Neutrophil (primary cell): ENCODE measurements around the gene YPEL2.
"Not testable (repeated sequence)": the region's sequence is repeated elsewhere in the genome, so short reads cannot be mapped to it uniquely, and the experiment has no call there.

Experiments
- H3K27ac ChIP-seq: fragments of 200-600 bp; sonication (generic); 2 replicates; pipeline ENCODE4 v1.5.1; 2016; ENCODE audit warnings: mild to moderate bottlenecking, moderate library complexity
- H3K27me3 ChIP-seq: fragments of 200-600 bp; sonication (generic); 2 replicates; pipeline ENCODE4 v1.6.0; 2016; ENCODE audit warnings: mild to moderate bottlenecking
- H3K36me3 ChIP-seq: fragments of 200-600 bp; sonication (generic); 2 replicates; pipeline ENCODE4 v1.5.1; 2017
- H3K4me1 ChIP-seq, 2 experiments: fragments of 200-600 bp in 1 of 2; sonication (generic) in 1 of 2; 1 replicate in 1 of 2; 2 replicates in 1 of 2; pipeline versions ENCODE4 v1.5.1 to v1.6.1; 2013 to 2016; ENCODE audit warnings: low read depth in 1 of 2, low read length in 1 of 2, mild to moderate bottlenecking in 1 of 2, moderate library complexity in 1 of 2; ENCODE audit not compliant: control insufficient read depth in 1 of 2, insufficient read depth in 1 of 2
- H3K4me3 ChIP-seq, 2 experiments: fragments of 200-600 bp in 1 of 2; sonication (generic) in 1 of 2; 1 replicate in 1 of 2; 2 replicates in 1 of 2; pipeline ENCODE4 v1.5.1; 2013 to 2016; ENCODE audit warnings: low read depth in 1 of 2, low read length in 1 of 2, mild to moderate bottlenecking in 1 of 2, moderate library complexity in 1 of 2
- H3K9me3 ChIP-seq: fragments of 200-600 bp; sonication (generic); 2 replicates; pipeline ENCODE4 v1.5.1; 2016
- TF ChIP-seq, protein P1 (sequence below): fragments of 200-600 bp; sonication (generic); IDR thresholded peaks from 2 replicates; pipeline ENCODE4 v1.5.1; 2016; ENCODE audit warnings: antibody characterized with exemption

YPEL2 gene

GRCh38 chr17:59304811-59305210 lies 26.6 kb upstream of the YPEL2 start:
- TF ChIP-seq, protein P1, sequence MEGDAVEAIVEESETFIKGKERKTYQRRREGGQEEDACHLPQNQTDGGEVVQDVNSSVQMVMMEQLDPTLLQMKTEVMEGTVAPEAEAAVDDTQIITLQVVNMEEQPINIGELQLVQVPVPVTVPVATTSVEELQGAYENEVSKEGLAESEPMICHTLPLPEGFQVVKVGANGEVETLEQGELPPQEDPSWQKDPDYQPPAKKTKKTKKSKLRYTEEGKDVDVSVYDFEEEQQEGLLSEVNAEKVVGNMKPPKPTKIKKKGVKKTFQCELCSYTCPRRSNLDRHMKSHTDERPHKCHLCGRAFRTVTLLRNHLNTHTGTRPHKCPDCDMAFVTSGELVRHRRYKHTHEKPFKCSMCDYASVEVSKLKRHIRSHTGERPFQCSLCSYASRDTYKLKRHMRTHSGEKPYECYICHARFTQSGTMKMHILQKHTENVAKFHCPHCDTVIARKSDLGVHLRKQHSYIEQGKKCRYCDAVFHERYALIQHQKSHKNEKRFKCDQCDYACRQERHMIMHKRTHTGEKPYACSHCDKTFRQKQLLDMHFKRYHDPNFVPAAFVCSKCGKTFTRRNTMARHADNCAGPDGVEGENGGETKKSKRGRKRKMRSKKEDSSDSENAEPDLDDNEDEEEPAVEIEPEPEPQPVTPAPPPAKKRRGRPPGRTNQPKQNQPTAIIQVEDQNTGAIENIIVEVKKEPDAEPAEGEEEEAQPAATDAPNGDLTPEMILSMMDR, result no peak
- H3K27me3 ChIP-seq, result no peaks in the 10 kb centered on the region

GRCh38 chr17:59310263-59310920 lies 21.1 kb upstream of the YPEL2 start:
- Histone ChIP-seq H3K4me3 (no peak overlapping the region), H3K9me3 (no peaks in the 10 kb centered on the region), H3K36me3 (no peaks in the 10 kb centered on the region), H3K4me1 (no peaks in the 10 kb centered on the region), H3K27me3 (no peaks in the 10 kb centered on the region), H3K27ac (no peak overlapping the region)
- TF ChIP-seq, protein P1, result no peak

More at GRCh38 chr17:59304811-59305210, 26.6 kb upstream of the YPEL2 start:
- no peaks in the 10 kb centered on the region for H3K36me3 ChIP-seq
- no peaks in the 10 kb centered on the region for H3K4me1 ChIP-seq
- H3K9me3 ChIP-seq, result no peaks in the 10 kb centered on the region
- no peak overlapping the region for H3K27ac ChIP-seq
- H3K4me3 ChIP-seq, result no peak overlapping the region

DNA sequence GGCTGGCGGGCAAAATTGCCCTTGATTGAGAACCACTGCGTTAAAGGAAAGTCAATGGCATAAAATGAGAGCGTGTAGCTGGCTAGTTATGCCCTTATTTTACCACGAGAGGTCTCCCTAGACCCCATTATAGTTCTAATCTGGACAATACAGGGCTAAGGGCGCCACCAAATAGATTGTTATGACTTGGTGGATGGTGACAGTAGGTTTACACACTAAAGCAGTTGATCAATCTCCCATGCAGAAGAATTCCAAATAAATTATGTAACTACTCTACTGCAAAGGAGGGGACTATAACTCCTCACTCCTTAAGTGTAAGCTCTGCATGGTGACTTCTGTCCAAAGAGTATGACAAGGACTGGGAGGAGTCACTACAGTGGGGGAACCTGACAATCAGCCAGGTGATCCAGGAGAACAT lies 20.4 kb upstream of the YPEL2 start:
- Histone ChIP-seq H3K27ac (no peak overlapping the region), H3K36me3 (no peaks in the 10 kb centered on the region), H3K4me3 (no peak overlapping the region), H3K27me3 (no peaks in the 10 kb centered on the region), H3K4me1 (no peaks in the 10 kb centered on the region), H3K9me3 (no peaks in the 10 kb centered on the region)
- TF ChIP-seq, protein P1, result peak; percentile 79

- not testable (repeated sequence) for H3K27me3 ChIP-seq, H3K36me3 ChIP-seq, H3K4me3 ChIP-seq, H3K4me1 ChIP-seq, H3K27ac ChIP-seq, H3K9me3 ChIP-seq
These were observed 19.9 kb upstream of the YPEL2 start for GRCh38 chr17:59311521-59311920.

DNA sequence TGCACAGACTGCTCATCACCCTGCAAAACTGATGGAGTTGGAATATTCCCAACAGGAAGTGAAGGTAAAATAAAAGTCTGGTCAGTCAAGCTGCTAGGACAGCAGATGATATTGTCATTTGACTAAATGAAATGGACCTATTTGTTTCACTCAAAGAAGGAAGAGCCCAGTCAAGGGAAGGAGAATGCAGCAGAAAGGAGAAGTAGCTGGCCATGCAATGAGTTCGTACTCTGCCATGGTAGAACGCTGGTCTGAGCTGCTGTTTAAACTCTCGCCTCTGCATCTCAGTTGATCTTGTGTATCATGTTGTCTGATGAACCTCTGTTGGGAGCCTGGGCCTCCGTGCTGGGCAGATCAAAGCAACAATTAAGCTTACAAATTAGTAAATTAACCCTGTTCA lies 15.6 kb upstream of the YPEL2 start:
- TF ChIP-seq, protein P1, result no peak
- Histone ChIP-seq H3K27ac (no peak overlapping the region), H3K36me3 (no peaks in the 10 kb centered on the region), H3K4me3 (no peak overlapping the region), H3K27me3 (no peaks in the 10 kb centered on the region), H3K4me1 (no peaks in the 10 kb centered on the region), H3K9me3 (no peaks in the 10 kb centered on the region)

DNA sequence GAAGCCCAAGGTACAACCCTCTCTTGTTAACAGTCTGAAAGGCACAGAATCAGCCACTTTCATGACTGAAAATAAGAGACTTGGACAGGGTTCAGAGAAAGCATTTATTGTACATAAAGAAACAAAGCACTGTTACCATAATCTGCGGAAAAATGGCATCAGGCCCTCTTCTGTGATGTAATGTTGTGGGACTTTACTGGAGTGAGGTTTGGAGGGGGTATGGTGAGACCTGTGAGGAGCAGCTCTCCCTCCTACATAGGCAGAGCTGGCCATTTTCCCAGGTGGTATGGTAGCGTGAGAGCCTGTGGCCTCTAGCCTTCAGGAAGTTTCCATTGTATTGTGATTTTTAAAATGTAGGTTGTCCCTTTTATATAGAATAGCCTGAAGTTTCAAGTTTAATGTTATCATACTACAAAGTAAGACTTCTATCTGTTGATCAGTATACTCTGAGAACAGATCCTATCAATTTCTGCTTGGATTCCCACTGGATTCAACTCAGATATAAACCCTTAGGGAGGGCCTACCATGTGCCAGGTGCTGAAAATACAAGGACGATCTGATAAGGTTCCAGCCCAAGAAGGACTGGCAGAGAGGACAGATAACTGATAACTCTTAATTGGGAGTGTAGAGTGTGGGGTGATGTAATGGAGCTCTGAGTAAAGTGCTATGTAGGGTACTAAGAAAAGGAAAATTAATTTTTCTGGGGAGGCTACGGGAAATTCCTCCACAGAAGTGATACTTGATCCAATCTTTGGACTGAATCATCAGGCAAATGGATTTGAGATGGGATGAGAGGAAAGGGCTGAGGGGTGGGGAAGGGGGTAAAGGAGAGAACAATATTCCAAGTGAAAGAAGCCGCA lies 4.1 kb upstream of the YPEL2 start:
- Histone ChIP-seq H3K4me3 (no peak overlapping the region), H3K36me3 (no peaks in the 10 kb centered on the region), H3K4me1 (peaks cover 24 to 28% of the 10 kb centered on the region in 2 experiments), H3K27me3 (no peaks in the 10 kb centered on the region), H3K27ac (no peak overlapping the region), H3K9me3 (no peaks in the 10 kb centered on the region)
- TF ChIP-seq, protein P1, result no peak
